Transverse colon (tissue), 4 donors: ENCODE data around the gene TMEM117. TPM values are rescaled to one million over a fixed set of nuclear protein-coding genes. Genes with fewer than 3 reads are reported as not detected.
"Not testable (repeated sequence)": the region's sequence is repeated elsewhere in the genome, so short reads cannot be mapped to it uniquely, and the experiment has no call there.

Source experiments
- DNase-seq: peaks from one replicate; pipeline ENCODE4 v3.0.0-alpha.2; 2019
- H3K27ac ChIP-seq, 4 donors: fragments of 200-600 bp; sonication (generic); 2 replicates each; pipeline ENCODE4 v1.5.1; 2016 to 2018; ENCODE audit warnings: inconsistent platforms in 4 of 4
- H3K27me3 ChIP-seq: fragments of 200-600 bp; sonication (generic); 2 replicates; pipeline ENCODE4 v1.5.1; 2017; ENCODE audit warnings: inconsistent platforms
- H3K36me3 ChIP-seq, 4 donors: fragments of 200-600 bp; sonication (generic); 2 replicates each; pipeline ENCODE4 v1.5.1; 2017 to 2019; ENCODE audit warnings: inconsistent platforms in 4 of 4
- H3K4me1 ChIP-seq, 4 donors: fragments of 200-600 bp; sonication (generic); 2 replicates each; pipeline ENCODE4 v1.5.1; 2017 to 2020; ENCODE audit warnings: inconsistent platforms in 4 of 4
- H3K4me3 ChIP-seq, 4 donors: fragments of 200-600 bp; sonication (generic); 1 replicate in 1 of 4; 2 replicates in 3 of 4; pipeline versions ENCODE4 v1.5.1 to v1.6.1; 2017 to 2019; ENCODE audit warnings: inconsistent platforms in 4 of 4
- H3K9me3 ChIP-seq, 2 donors: fragments of 200-600 bp; sonication (generic); 2 replicates each; pipeline ENCODE4 v1.5.1; 2017 to 2019; ENCODE audit warnings: inconsistent platforms in 2 of 2
- EP300 ChIP-seq: sonication (generic); formaldehyde crosslinking; IDR thresholded peaks from one replicate; pipeline ENCODE4 v1.6.1; 2017; ENCODE audit warnings: antibody characterized with exemption, low read depth
- POLR2A ChIP-seq: fragments of 450-650 bp; IDR thresholded peaks from one replicate; pipeline ENCODE4 v1.6.1; 2016; ENCODE audit warnings: antibody characterized with exemption, mild to moderate bottlenecking, moderate library complexity
- POLR2AphosphoS5 ChIP-seq, 3 donors: sonication (generic); formaldehyde crosslinking; IDR thresholded peaks; one replicate each; pipeline ENCODE4 v1.6.1; 2016; ENCODE audit warnings: antibody characterized with exemption in 3 of 3
- WGBS, 2 donors: methylation state at CpG; one replicate each; pipeline ENCODE4 v1.1.5; 2018; ENCODE audit warnings: low coverage in 1 of 2; 5-methylcytosine and 5-hydroxymethylcytosine counted together
- in situ Hi-C, 4 donors: fragments of 200-750 bp; cut with MboI; loops; one replicate each; pipeline versions ENCODE4 v1.15.0 to v1.15.1; 2017; ENCODE audit warnings: low sequenced_read_pairs in 3 of 4, low pct_ligation_motif_present in 1 of 4, low pct_unique_long_range_greater_than_20kb in 1 of 4
- intact Hi-C: fragments of 100-400 bp; cut with DNase I; formaldehyde crosslinking; loops from one replicate; pipeline ENCODE4 v1.15.1; 2023; ENCODE audit warnings: low total_unique reads
- total RNA-seq, 4 donors: library from RNA; depleted of rRNA; stranded (reverse); fragments of >200 nt; gene quantifications; one replicate each; pipeline ENCODE4 v1.1.0, GENCODE V29; 2016
- TF ChIP-seq, protein P1 (sequence below), 5 experiments: fragments of 200-600 bp in 3 of 5; fragments of 450-650 bp in 2 of 5; sonication (generic) in 3 of 5; IDR thresholded peaks; 1 replicate in 2 of 5; 2 replicates in 3 of 5; pipeline ENCODE4 v1.5.1; 2016 to 2017; ENCODE audit warnings: antibody characterized with exemption in 5 of 5, inconsistent platforms in 3 of 5, mild to moderate bottlenecking in 2 of 5, moderate library complexity in 1 of 5

Gene TMEM117
- total RNA-seq, 4 donors from 2014 or later = 0.40 to 92.8 (median 25.6) TPM

DNA sequence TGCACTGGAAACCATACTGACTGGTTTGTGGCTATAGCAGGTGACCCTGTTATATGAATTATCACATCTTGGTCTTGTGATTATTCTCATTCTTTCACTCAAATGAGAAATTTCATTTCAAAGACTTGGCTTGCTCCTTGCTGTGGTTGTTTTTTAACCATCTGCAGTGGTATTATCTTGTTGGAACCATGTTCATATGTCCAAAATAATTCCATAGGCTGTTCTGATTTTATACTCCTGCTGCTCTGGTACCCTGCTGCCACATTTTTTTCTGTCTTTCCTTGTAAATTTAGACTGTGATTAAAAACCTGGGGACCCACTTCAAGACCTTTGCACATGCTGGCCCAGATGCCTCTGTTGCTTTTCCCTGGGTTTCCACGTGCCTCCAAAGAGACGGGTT is 190.2 kb downstream of the TMEM117 start:
- WGBS, 2 donors = 91 to 100% methylated on average over 2 of the region's 2 CpGs
- in situ Hi-C loops (no loop called here), intact Hi-C loops (no loop called here)
- TF ChIP-seq POLR2AphosphoS5 (IDR thresholded peaks at IDR 0.05) (no peak), EP300 (no peak), POLR2A (no peak)
- TF ChIP-seq, protein P1, sequence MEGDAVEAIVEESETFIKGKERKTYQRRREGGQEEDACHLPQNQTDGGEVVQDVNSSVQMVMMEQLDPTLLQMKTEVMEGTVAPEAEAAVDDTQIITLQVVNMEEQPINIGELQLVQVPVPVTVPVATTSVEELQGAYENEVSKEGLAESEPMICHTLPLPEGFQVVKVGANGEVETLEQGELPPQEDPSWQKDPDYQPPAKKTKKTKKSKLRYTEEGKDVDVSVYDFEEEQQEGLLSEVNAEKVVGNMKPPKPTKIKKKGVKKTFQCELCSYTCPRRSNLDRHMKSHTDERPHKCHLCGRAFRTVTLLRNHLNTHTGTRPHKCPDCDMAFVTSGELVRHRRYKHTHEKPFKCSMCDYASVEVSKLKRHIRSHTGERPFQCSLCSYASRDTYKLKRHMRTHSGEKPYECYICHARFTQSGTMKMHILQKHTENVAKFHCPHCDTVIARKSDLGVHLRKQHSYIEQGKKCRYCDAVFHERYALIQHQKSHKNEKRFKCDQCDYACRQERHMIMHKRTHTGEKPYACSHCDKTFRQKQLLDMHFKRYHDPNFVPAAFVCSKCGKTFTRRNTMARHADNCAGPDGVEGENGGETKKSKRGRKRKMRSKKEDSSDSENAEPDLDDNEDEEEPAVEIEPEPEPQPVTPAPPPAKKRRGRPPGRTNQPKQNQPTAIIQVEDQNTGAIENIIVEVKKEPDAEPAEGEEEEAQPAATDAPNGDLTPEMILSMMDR (IDR thresholded peaks at IDR 0.05) = no peak
- H3K4me3 ChIP-seq = no peak overlapping the region
- H3K9me3 ChIP-seq = peaks cover 0 to 3% of the 10 kb centered on the region in 2 donors
- H3K27me3 ChIP-seq = no peaks in the 10 kb centered on the region
- no peak for DNase-seq
- H3K36me3 ChIP-seq = no peaks in the 10 kb centered on the region
- peaks cover 0 to 3% (median 0%) of the 10 kb centered on the region in 4 donors for H3K4me1 ChIP-seq
- H3K27ac ChIP-seq = no peak overlapping the region

GRCh38 chr12:44026926-44027325 is 191.0 kb downstream of the TMEM117 start:
- 90% methylated on average over 2 of the region's 2 CpGs for WGBS, 2 donors
- H3K27ac ChIP-seq = not testable (repeated sequence)

DNA sequence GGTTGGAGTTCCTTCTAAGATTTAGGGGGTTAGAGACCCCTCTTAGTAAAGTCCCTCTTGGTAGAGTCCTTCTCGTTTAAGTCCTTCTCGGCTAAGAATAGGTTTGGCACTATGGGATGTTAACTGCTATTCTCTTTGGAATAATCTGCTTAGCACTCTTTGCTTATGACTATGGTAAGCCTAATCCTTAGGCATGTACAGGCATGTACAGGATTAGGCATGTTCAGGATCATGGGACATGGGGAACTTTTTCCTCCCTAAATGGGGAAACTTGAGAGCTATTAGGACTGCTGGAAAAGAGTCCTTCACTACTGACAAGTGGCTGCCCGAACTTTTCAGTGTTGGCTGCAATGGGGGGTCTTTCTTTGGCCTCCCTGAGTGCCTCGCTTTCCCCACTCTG is 193.3 kb downstream of the TMEM117 start:
- Histone ChIP-seq H3K9me3 (peaks cover 0 to 3% of the 10 kb centered on the region in 2 donors), H3K27ac (no peak overlapping the region), H3K4me1 (no peaks in the 10 kb centered on the region), H3K36me3 (peaks cover 0 to 4% (median 0%) of the 10 kb centered on the region in 4 donors), H3K4me3 (no peak overlapping the region), H3K27me3 (no peaks in the 10 kb centered on the region)
- DNase-seq = no peak
- 90 to 92% methylated on average over 4 of the region's 4 CpGs for WGBS, 2 donors
- TF ChIP-seq POLR2AphosphoS5 (IDR thresholded peaks at IDR 0.05) = no peak
- TF ChIP-seq POLR2A = no peak
- TF ChIP-seq EP300 = no peak
- TF ChIP-seq, protein P1 (IDR thresholded peaks at IDR 0.05) = no peak
- in situ Hi-C loops (no loop called here), intact Hi-C loops (no loop called here)

More at GRCh38 chr12:44026926-44027325, 191.0 kb downstream of the TMEM117 start:
- H3K27me3 ChIP-seq, H3K4me3 ChIP-seq, H3K9me3 ChIP-seq, intact Hi-C loops, in situ Hi-C loops, DNase-seq, H3K36me3 ChIP-seq, H3K4me1 ChIP-seq: not testable (repeated sequence)

DNA sequence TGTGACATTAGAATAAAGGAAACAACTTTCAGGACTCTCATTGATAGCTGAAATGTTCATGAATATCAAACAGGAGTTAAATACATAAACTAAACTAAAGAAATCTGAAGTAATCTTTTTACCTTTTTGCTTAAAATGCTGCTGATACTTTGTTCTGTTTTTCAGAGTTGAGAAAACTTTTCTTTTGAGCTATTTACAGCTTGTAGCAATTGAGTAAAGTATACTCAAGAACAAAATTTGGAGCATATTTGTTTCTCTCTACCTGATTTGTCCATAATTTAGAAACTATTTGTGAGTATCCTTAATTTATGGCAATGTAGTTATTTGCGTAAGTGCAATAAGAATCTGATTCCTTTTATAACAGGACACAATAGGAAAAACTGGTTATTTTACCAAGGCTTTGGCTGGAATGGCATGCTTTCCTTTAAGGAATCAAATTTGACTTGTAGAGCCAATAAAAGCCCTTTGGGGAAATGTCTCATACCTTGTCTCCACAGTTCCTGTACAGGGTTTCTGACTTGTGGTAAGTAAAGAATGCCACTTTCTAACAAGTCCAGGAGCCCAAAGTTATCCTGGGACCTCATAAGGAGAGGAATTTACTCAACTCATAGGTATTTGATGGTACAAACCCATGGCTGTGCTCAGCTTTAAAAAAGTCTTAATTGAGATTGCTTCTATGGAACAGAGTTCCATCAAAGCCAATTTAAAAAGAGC is 195.7 kb downstream of the TMEM117 start:
- no peaks in the 10 kb centered on the region for H3K27me3 ChIP-seq
- H3K27ac ChIP-seq = no peak overlapping the region
- peaks cover 0 to 3% of the 10 kb centered on the region in 2 donors for H3K9me3 ChIP-seq
- H3K4me1 ChIP-seq = no peaks in the 10 kb centered on the region
- intact Hi-C loops (no loop called here), in situ Hi-C loops (no loop called here)
- peaks cover 0 to 4% (median 0%) of the 10 kb centered on the region in 4 donors for H3K36me3 ChIP-seq
- no peak overlapping the region for H3K4me3 ChIP-seq
- TF ChIP-seq EP300 (no peak), POLR2AphosphoS5 (IDR thresholded peaks at IDR 0.05) (no peak), POLR2A (no peak)
- TF ChIP-seq, protein P1 (IDR thresholded peaks at IDR 0.05) = no peak
- no peak for DNase-seq
- 100% methylated on average over 1 of the region's 1 CpG for WGBS, 2 donors
